ENCODE data around the gene HPS3. TPM values are rescaled to one million over a fixed set of nuclear protein-coding genes. Genes with fewer than 3 reads are reported as not detected.

Gene HPS3
- polyA plus RNA-seq, 1 donor from 2014 or later = 17.1 TPM

DNA sequence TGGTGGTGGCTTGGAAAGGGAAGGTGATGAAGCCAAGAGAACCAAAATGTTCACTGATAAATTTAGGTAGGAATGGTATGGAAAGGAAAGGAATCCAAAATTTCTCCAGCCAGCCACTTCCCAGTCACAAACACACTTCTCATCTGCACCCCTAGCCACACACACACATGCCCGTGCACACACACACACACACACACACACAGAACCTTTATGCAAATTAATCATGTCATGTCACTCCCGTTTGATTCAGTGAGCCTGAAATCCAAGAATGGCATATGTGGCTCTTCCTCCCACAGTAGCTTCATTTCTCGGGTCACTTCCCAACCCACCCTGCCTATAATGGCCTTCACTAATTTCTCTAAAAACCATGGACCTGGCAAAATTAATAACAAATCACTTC is 40.0 kb upstream of the HPS3 start:
- Histone ChIP-seq H3K79me2 (replicated peaks; ENCODE audit: insufficient read depth, low read length) (peaks cover 10% of the 10 kb centered on the region), H3K9ac (ENCODE audit: low read length) (no peak overlapping the region), H3K4me3 (ENCODE audit: low read length) (no peak overlapping the region), H4K20me1 (ENCODE audit: insufficient read depth) (no peaks in the 10 kb centered on the region), H3K27ac (ENCODE audit: low read length) (no peak overlapping the region), H3K36me3 (ENCODE audit: insufficient read depth, low read length) (no peaks in the 10 kb centered on the region), H3K9me3 (ENCODE audit: low read length) (peaks cover 5% of the 10 kb centered on the region), H3K27me3 (ENCODE audit: insufficient read depth, low read depth, low read length) (no peaks in the 10 kb centered on the region), H2AFZ (ENCODE audit: low read depth, low read length) (no peak overlapping the region), H3K9me2 (ENCODE audit: insufficient read depth, low read length) (no peaks in the 10 kb centered on the region), H3F3A (ENCODE audit: insufficient read depth, low read length, poor library complexity, severe bottlenecking) (no peaks in the 10 kb centered on the region), H3K4me2 (ENCODE audit: low read length) (no peak overlapping the region)
- TF ChIP-seq EP300 (conservative IDR thresholded peaks at IDR 0.05; ENCODE audit: poor library complexity, severe bottlenecking) (no peak), RAD21 (conservative IDR thresholded peaks at IDR 0.05) (no peak), POLR2AphosphoS5 (IDR thresholded peaks at IDR 0.05) (no peak), TAF1 (IDR thresholded peaks at IDR 0.05; ENCODE audit: low read depth) (no peak), SMC3 (conservative IDR thresholded peaks at IDR 0.05; ENCODE audit: poor library complexity) (no peak), MXI1 (conservative IDR thresholded peaks at IDR 0.05; ENCODE audit: poor library complexity, severe bottlenecking) (no peak), EZH2 (IDR thresholded peaks at IDR 0.05; ENCODE audit: borderline replicate concordance, insufficient read depth, low read length, poor library complexity, severe bottlenecking) (no peak), REST (IDR thresholded peaks at IDR 0.05; ENCODE audit: borderline replicate concordance) (no peak)
- TF ChIP-seq, protein P1, sequence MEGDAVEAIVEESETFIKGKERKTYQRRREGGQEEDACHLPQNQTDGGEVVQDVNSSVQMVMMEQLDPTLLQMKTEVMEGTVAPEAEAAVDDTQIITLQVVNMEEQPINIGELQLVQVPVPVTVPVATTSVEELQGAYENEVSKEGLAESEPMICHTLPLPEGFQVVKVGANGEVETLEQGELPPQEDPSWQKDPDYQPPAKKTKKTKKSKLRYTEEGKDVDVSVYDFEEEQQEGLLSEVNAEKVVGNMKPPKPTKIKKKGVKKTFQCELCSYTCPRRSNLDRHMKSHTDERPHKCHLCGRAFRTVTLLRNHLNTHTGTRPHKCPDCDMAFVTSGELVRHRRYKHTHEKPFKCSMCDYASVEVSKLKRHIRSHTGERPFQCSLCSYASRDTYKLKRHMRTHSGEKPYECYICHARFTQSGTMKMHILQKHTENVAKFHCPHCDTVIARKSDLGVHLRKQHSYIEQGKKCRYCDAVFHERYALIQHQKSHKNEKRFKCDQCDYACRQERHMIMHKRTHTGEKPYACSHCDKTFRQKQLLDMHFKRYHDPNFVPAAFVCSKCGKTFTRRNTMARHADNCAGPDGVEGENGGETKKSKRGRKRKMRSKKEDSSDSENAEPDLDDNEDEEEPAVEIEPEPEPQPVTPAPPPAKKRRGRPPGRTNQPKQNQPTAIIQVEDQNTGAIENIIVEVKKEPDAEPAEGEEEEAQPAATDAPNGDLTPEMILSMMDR (IDR thresholded peaks at IDR 0.05; ENCODE audit: poor library complexity, severe bottlenecking) = no peak

GRCh38 chr3:149090461-149090860 is 39.0 kb upstream of the HPS3 start:
- H3K9me2 ChIP-seq (ENCODE audit: insufficient read depth, low read length) = no peaks in the 10 kb centered on the region
- H3K27ac ChIP-seq (ENCODE audit: low read length) = no peak overlapping the region
- H3K4me2 ChIP-seq (ENCODE audit: low read length) = no peak overlapping the region
- no peak overlapping the region for H3K9ac ChIP-seq (ENCODE audit: low read length)
- no peaks in the 10 kb centered on the region for H3K27me3 ChIP-seq (ENCODE audit: insufficient read depth, low read depth, low read length)
- no peaks in the 10 kb centered on the region for H3K79me2 ChIP-seq (replicated peaks; ENCODE audit: insufficient read depth, low read length)
- H3K9me3 ChIP-seq (ENCODE audit: low read length) = peaks cover 5% of the 10 kb centered on the region
- H3F3A ChIP-seq (ENCODE audit: insufficient read depth, low read length, poor library complexity, severe bottlenecking) = no peaks in the 10 kb centered on the region
- no peaks in the 10 kb centered on the region for H3K36me3 ChIP-seq (ENCODE audit: insufficient read depth, low read length)
- H2AFZ ChIP-seq (ENCODE audit: low read depth, low read length) = no peak overlapping the region
- no peaks in the 10 kb centered on the region for H4K20me1 ChIP-seq (ENCODE audit: insufficient read depth)
- TF ChIP-seq, protein P1 (IDR thresholded peaks at IDR 0.05; ENCODE audit: poor library complexity, severe bottlenecking) = no peak
- TF ChIP-seq TAF1 (IDR thresholded peaks at IDR 0.05; ENCODE audit: low read depth) (no peak), EP300 (conservative IDR thresholded peaks at IDR 0.05; ENCODE audit: poor library complexity, severe bottlenecking) (no peak), POLR2AphosphoS5 (IDR thresholded peaks at IDR 0.05) (no peak), MXI1 (conservative IDR thresholded peaks at IDR 0.05; ENCODE audit: poor library complexity, severe bottlenecking) (no peak), SMC3 (conservative IDR thresholded peaks at IDR 0.05; ENCODE audit: poor library complexity) (no peak), RAD21 (conservative IDR thresholded peaks at IDR 0.05) (no peak)
- no peak overlapping the region for H3K4me3 ChIP-seq (ENCODE audit: low read length)
